Ecto neural progenitor cell (in vitro differentiated cells): ENCODE results near the gene FAM162A.
"Not testable (repeated sequence)": the region's sequence is repeated elsewhere in the genome, so short reads cannot be mapped to it uniquely, and the experiment has no call there.

Experiments used
- DNase-seq: peaks from one replicate; pipeline ENCODE4 v3.0.0-alpha.2; 2018; ENCODE audit warnings: low spot score

The FAM162A gene

GRCh38 chr3:122383771-122384697 is at the start of gene FAM162A:
TSS of gene FAM162A (plus strand) at chr3:122384182. CDS start at chr3:122384266, 84 bp downstream.
- DNase-seq: peak; percentile 96

- no peak for DNase-seq
Observed at GRCh38 chr3:122342803-122343202, 41.2 kb upstream of the FAM162A start.

- DNase-seq: no peak
Observed at GRCh38 chr3:122343654-122344053, 40.3 kb upstream of the FAM162A start.

GRCh38 chr3:122349171-122349570 is 34.8 kb upstream of the FAM162A start:
- DNase-seq: no peak

GRCh38 chr3:122350814-122351418 is 33.1 kb upstream of the FAM162A start:
- no peak for DNase-seq

GRCh38 chr3:122351612-122352011 is 32.4 kb upstream of the FAM162A start:
- no peak for DNase-seq

GRCh38 chr3:122353215-122353614 is 30.8 kb upstream of the FAM162A start:
- no peak for DNase-seq

- DNase-seq: no peak
Observed at GRCh38 chr3:122353893-122354401, 30.0 kb upstream of the FAM162A start.

- DNase-seq: no peak
Observed at GRCh38 chr3:122355612-122356011, 28.4 kb upstream of the FAM162A start.

GRCh38 chr3:122356402-122356801 is 27.6 kb upstream of the FAM162A start:
- peak; percentile 48 for DNase-seq

- DNase-seq: no peak
Observed at GRCh38 chr3:122357828-122358702, 25.9 kb upstream of the FAM162A start.

- DNase-seq: no peak
Observed at GRCh38 chr3:122358703-122359032, 25.3 kb upstream of the FAM162A start.

- DNase-seq: no peak
Observed at GRCh38 chr3:122362026-122362425, 22.0 kb upstream of the FAM162A start.

- DNase-seq: no peak
Observed at GRCh38 chr3:122364490-122364889, 19.5 kb upstream of the FAM162A start.

GRCh38 chr3:122365073-122365472 is 18.9 kb upstream of the FAM162A start:
- no peak for DNase-seq

- DNase-seq: not testable (repeated sequence)
Observed at GRCh38 chr3:122365582-122366378, 18.2 kb upstream of the FAM162A start.

- DNase-seq: no peak
Observed at GRCh38 chr3:122366379-122366749, 17.6 kb upstream of the FAM162A start.

GRCh38 chr3:122374034-122374433 is 9.9 kb upstream of the FAM162A start:
- DNase-seq: no peak

- no peak for DNase-seq
Observed at GRCh38 chr3:122377975-122378374, 6.0 kb upstream of the FAM162A start.

- peak; percentile 92 for DNase-seq
Observed at GRCh38 chr3:122382888-122383666, 905 bp upstream of the FAM162A start, which contains the start of gene MIX23. TSS of gene MIX23 (minus strand) at chr3:122383231. CDS start at chr3:122383224, 7 bp downstream.

GRCh38 chr3:122387709-122388108 is 3.7 kb downstream of the FAM162A start:
- no peak for DNase-seq
